ENCODE measurements around the gene KLRK1. TPM values are rescaled to one million over a fixed set of nuclear protein-coding genes. Genes with fewer than 3 reads are reported as not detected.
"Not testable (repeated sequence)": the region's sequence is repeated elsewhere in the genome, so short reads cannot be mapped to it uniquely, and the experiment has no call there.

Gene KLRK1
- total RNA-seq, 2 experiments from 2014 or later, result 0.29 to 0.33 TPM

DNA sequence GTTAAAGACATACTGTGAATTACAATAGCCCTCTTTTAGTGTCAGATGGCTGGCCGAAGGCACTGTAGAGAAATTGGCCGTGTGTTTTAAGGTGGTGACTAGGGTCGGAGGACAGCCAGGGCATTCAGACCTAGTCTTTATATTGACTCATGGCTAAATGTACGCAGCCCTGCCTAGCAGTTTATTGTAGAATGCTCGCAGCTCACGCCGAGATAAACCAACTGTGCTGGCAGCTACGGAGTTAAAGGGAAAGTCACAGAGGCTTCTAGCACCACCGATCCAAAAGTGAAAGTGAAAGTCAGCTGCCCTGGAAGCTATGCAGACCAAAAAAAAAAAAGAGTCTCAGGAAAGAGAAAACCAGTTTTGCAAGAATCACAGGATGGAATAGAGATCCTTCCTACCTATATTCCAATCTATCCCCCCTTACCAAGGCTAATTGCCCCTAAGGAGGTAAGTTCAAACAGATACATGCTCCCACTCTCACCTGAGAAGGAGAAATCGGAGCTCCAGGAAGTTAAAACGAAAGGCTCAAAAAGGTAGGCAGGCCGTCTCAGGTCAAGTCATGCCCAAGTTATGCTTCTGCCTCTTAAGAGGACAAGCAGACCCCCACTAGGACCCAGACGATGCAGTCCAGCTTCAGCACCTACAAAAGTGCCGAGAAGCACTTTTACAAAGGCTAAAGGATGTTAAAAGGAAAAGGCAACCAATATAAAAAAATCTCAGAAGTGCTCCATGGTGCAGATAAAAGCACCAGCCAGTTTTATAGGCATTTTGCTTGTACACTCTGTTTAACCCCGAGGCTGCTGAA lies 24.8 kb downstream of the KLRK1 start:
- no peak overlapping the region for H3K4me3 Mint-ChIP-seq
- ChIA-PET POLR2A (no interaction called here), CTCF (interaction anchor here (0.6 to 1.3 kb wide), 2 partner anchors 130 to 248 kb away, joined by 3 read pairs; no protein-coding TSS in a partner anchor)
- H3K27ac Mint-ChIP-seq, result no peak overlapping the region
- no peaks in the 10 kb centered on the region for H3K4me1 Mint-ChIP-seq (ENCODE audit: low read depth)
- H3K9me3 Mint-ChIP-seq, result peaks cover 4% of the 10 kb centered on the region
- H3K36me3 Mint-ChIP-seq, result peaks cover 4% of the 10 kb centered on the region
- intact Hi-C loops (cut with micrococcal nuclease), result loop anchor here (2.0 to 5.0 kb wide), 3 partner anchors 34 to 177 kb away; no protein-coding TSS in a partner anchor
- peak; percentile 64 for DNase-seq
- H3K27me3 Mint-ChIP-seq, result peaks cover 2% of the 10 kb centered on the region

DNA sequence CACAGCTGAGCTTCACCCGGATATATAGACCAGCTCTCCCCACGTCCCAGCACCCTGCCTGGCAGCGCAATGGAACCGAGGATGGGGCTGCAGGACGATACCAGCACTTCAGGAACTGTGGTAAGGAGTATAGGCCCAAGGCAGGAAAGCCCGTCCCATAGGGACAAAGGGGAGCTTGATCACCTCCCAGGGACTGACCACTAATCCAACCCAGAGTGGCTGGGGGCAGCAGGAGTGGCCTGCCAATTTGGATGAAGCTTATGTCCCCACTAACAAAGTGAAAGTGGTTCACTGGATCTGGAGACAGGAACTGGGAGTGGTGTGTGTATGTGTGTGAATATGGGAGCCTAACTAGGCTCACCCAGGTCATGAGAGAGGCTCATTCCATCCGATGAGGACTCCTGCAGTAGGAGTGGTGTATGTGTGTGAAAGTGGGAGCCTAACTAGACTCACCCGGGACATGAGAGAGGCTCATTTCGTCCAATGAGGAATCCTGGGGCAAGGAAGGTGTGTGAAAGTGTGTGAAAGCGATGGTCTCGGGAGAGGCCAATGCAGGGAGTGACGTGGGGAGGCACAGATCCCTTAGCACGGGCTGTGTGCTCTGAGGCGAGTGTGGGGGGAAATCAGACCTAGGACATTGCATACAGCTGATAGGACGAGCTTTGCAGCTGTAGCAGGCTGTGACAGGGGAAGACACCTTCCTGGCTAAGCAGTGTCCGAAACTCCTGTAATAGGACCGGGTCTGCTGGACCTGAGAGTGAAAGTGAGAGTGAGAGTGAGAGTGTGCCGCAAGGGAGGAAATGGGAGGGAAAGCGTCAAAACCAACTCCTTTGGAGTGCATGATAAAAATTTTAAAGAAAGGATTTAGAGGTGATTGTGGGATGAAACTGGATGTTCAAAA lies 25.7 kb downstream of the KLRK1 start:
- ChIA-PET POLR2A (interaction anchor here (0.6 kb wide), 1 partner anchor 10 kb away, joined by 3 read pairs; no protein-coding TSS in a partner anchor), CTCF (interaction anchor here (0.6 to 1.3 kb wide), 2 partner anchors 129 to 249 kb away, joined by 3 read pairs; no protein-coding TSS in a partner anchor)
- H3K4me3 Mint-ChIP-seq, result no peak overlapping the region
- peaks cover 2% of the 10 kb centered on the region for H3K27me3 Mint-ChIP-seq
- H3K27ac Mint-ChIP-seq, result no peak overlapping the region
- H3K36me3 Mint-ChIP-seq, result peaks cover 4% of the 10 kb centered on the region
- DNase-seq, result peak; percentile 42
- intact Hi-C loops (cut with micrococcal nuclease), result loop anchor here (2.0 to 5.0 kb wide), 3 partner anchors 33 to 178 kb away; no protein-coding TSS in a partner anchor
- peaks cover 4% of the 10 kb centered on the region for H3K9me3 Mint-ChIP-seq
- no peaks in the 10 kb centered on the region for H3K4me1 Mint-ChIP-seq (ENCODE audit: low read depth)

DNA sequence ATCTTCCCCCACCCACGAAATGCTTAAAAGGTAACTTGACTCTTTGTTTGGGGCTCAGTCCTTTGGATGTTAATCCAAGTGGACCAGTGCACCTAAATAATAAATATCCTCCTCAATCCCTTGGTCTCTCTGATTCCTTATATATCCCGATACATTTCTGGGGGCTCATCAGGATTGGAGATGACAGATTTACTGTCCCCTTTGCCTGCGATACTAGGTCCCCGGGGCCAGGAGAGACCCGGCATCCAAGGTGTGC lies 26.3 kb downstream of the KLRK1 start:
- Mint-ChIP-seq H3K4me3 (no peak overlapping the region), H3K9me3 (peaks cover 4% of the 10 kb centered on the region), H3K27me3 (no peaks in the 10 kb centered on the region), H3K4me1 (ENCODE audit: low read depth) (no peaks in the 10 kb centered on the region), H3K36me3 (peaks cover 4% of the 10 kb centered on the region), H3K27ac (no peak overlapping the region)
- ChIA-PET CTCF (no interaction called here), POLR2A (no interaction called here)
- DNase-seq, result no peak
- intact Hi-C loops (cut with micrococcal nuclease), result loop anchor here (5.0 kb wide), 1 partner anchor 179 kb away; no protein-coding TSS in a partner anchor

GRCh38 chr12:10362828-10363657 lies 26.8 kb downstream of the KLRK1 start:
- H3K27ac Mint-ChIP-seq, result no peak overlapping the region
- intact Hi-C loops (cut with micrococcal nuclease), result loop anchor here (5.0 kb wide), 1 partner anchor 179 kb away; no protein-coding TSS in a partner anchor
- no peaks in the 10 kb centered on the region for H3K27me3 Mint-ChIP-seq
- no peak overlapping the region for H3K4me3 Mint-ChIP-seq
- H3K4me1 Mint-ChIP-seq (ENCODE audit: low read depth), result no peaks in the 10 kb centered on the region
- ChIA-PET POLR2A (no interaction called here), CTCF (no interaction called here)
- H3K36me3 Mint-ChIP-seq, result peaks cover 2% of the 10 kb centered on the region
- peaks cover 2% of the 10 kb centered on the region for H3K9me3 Mint-ChIP-seq
- no peak for DNase-seq

GRCh38 chr12:10362325-10362724 lies 27.5 kb downstream of the KLRK1 start:
- DNase-seq, result no peak
- intact Hi-C loops (cut with micrococcal nuclease), result loop anchor here (5.0 kb wide), 1 partner anchor 180 kb away; no protein-coding TSS in a partner anchor
- ChIA-PET CTCF (no interaction called here), POLR2A (no interaction called here)
- no peaks in the 10 kb centered on the region for H3K27me3 Mint-ChIP-seq
- no peak overlapping the region for H3K27ac Mint-ChIP-seq
- H3K4me3 Mint-ChIP-seq, result no peak overlapping the region
- no peaks in the 10 kb centered on the region for H3K4me1 Mint-ChIP-seq (ENCODE audit: low read depth)
- no peaks in the 10 kb centered on the region for H3K9me3 Mint-ChIP-seq
- H3K36me3 Mint-ChIP-seq, result no peaks in the 10 kb centered on the region

GRCh38 chr12:10361622-10362021 lies 28.2 kb downstream of the KLRK1 start:
- CTCF ChIA-PET, result no interaction called here
- H3K27ac Mint-ChIP-seq, result no peak overlapping the region
- POLR2A ChIA-PET, result no interaction called here

GRCh38 chr12:10361084-10361483 lies 28.8 kb downstream of the KLRK1 start:
- CTCF ChIA-PET, result no interaction called here
- Mint-ChIP-seq H3K9me3 (no peaks in the 10 kb centered on the region), H3K4me1 (ENCODE audit: low read depth) (no peaks in the 10 kb centered on the region), H3K36me3 (no peaks in the 10 kb centered on the region), H3K27me3 (peaks cover 1% of the 10 kb centered on the region), H3K27ac (no peak overlapping the region), H3K4me3 (no peak overlapping the region)
- intact Hi-C loops (cut with micrococcal nuclease), result loop anchor here (5.0 kb wide), 1 partner anchor 181 kb away; no protein-coding TSS in a partner anchor
- POLR2A ChIA-PET, result no interaction called here
- DNase-seq, result no peak

More at GRCh38 chr12:10361622-10362021, 28.2 kb downstream of the KLRK1 start:
- H3K9me3 Mint-ChIP-seq, result no peaks in the 10 kb centered on the region
- no peak for DNase-seq
- H3K4me1 Mint-ChIP-seq (ENCODE audit: low read depth), result no peaks in the 10 kb centered on the region
- H3K27me3 Mint-ChIP-seq, result no peaks in the 10 kb centered on the region
- intact Hi-C loops (cut with micrococcal nuclease), result loop anchor here (5.0 kb wide), 1 partner anchor 181 kb away; no protein-coding TSS in a partner anchor
- no peak overlapping the region for H3K4me3 Mint-ChIP-seq
- H3K36me3 Mint-ChIP-seq, result no peaks in the 10 kb centered on the region

GRCh38 chr12:10358969-10359368 lies 30.9 kb downstream of the KLRK1 start:
- H3K4me1 Mint-ChIP-seq (ENCODE audit: low read depth), result no peaks in the 10 kb centered on the region
- CTCF ChIA-PET, result no interaction called here
- DNase-seq, result no peak
- intact Hi-C loops (cut with micrococcal nuclease), result no loop called here
- POLR2A ChIA-PET, result no interaction called here
- H3K4me3 Mint-ChIP-seq, result no peak overlapping the region
- H3K27ac Mint-ChIP-seq, result no peak overlapping the region
- no peaks in the 10 kb centered on the region for H3K36me3 Mint-ChIP-seq
- H3K27me3 Mint-ChIP-seq, result peaks cover 8% of the 10 kb centered on the region
- H3K9me3 Mint-ChIP-seq, result no peaks in the 10 kb centered on the region

DNA sequence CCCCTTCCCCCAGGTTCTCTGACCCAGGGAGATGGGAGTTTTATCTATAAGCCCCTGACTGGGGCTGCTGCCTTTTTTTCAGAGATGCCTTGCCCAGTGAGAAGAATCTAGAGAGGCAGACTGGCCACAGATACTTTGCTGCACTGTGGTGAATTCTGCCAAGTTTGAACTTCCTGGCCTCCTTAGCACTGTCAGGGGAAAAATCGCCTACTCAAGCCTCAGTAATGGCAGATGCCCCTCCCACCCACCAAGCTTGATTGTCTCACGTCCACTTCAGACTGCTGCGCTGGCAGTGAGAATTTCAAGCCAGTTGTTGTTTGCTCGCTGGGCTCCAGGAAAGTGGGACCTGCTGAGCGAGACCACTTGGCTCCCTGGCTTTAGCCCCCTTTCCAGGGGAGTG lies 31.7 kb downstream of the KLRK1 start:
- Mint-ChIP-seq H3K9me3 (no peaks in the 10 kb centered on the region), H3K27me3 (peaks cover 10% of the 10 kb centered on the region), H3K27ac (no peak overlapping the region), H3K36me3 (no peaks in the 10 kb centered on the region), H3K4me1 (ENCODE audit: low read depth) (no peaks in the 10 kb centered on the region), H3K4me3 (no peak overlapping the region)
- POLR2A ChIA-PET, result no interaction called here
- CTCF ChIA-PET, result no interaction called here
- intact Hi-C loops (cut with micrococcal nuclease), result no loop called here
- no peak for DNase-seq

DNA sequence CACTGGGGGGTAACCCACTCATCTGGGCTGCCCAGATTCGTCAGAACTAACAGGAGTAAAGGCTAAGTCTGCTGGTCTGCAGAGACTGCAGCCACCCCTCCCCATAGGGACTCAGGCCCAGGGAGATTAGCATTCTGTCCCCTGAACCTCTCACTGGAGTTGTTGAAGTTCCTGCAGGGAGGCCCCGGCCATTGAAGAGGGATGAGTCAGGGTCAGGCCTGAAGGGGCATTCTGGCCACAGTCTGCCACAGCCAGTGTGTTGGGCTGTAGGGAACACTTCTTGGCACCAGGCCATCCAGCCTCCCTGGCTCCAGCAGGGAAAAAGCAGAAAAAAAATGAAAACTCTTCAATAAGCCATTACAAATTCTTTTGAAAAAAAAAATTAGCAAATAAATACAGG lies 35.3 kb downstream of the KLRK1 start:
- intact Hi-C loops (cut with micrococcal nuclease), result no loop called here
- DNase-seq, result no peak
- H3K4me1 Mint-ChIP-seq (ENCODE audit: low read depth), result no peaks in the 10 kb centered on the region
- H3K27ac Mint-ChIP-seq, result no peak overlapping the region
- H3K36me3 Mint-ChIP-seq, result peaks cover 5% of the 10 kb centered on the region
- ChIA-PET CTCF (no interaction called here), POLR2A (no interaction called here)
- peaks cover 34% of the 10 kb centered on the region for H3K27me3 Mint-ChIP-seq
- H3K4me3 Mint-ChIP-seq, result no peak overlapping the region
- peaks cover 9% of the 10 kb centered on the region for H3K9me3 Mint-ChIP-seq

DNA sequence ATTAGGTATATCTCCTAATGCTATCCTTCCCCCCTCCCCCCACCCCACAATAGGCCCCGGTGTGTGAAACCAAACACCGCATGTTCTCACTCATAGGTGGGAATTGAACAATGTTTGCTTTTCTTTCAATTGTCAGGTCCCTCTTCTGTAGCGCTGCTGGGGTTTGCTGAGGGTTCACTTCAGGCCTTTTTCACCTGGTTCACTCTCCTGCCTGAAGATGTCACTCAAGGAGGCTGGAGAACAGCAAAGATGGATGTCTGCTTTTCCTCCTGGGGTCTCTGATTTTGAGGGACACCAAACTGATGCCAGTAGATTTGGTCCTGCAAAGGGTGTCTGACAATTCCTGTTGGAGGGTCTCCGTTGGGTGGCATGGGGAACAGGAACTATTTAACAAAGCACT lies 35.8 kb downstream of the KLRK1 start:
- Mint-ChIP-seq H3K36me3 (peaks cover 5% of the 10 kb centered on the region), H3K27me3 (peaks cover 34% of the 10 kb centered on the region), H3K4me3 (no peak overlapping the region), H3K9me3 (peaks cover 9% of the 10 kb centered on the region), H3K4me1 (ENCODE audit: low read depth) (no peaks in the 10 kb centered on the region), H3K27ac (no peak overlapping the region)
- CTCF ChIA-PET, result no interaction called here
- no peak for DNase-seq
- intact Hi-C loops (cut with micrococcal nuclease), result no loop called here
- POLR2A ChIA-PET, result no interaction called here

- H3K27me3 Mint-ChIP-seq, result peaks cover 34% of the 10 kb centered on the region
- H3K4me3 Mint-ChIP-seq; H3K27ac Mint-ChIP-seq; H3K4me1 Mint-ChIP-seq (ENCODE audit: low read depth); POLR2A ChIA-PET; intact Hi-C loops (cut with micrococcal nuclease); H3K9me3 Mint-ChIP-seq; CTCF ChIA-PET; DNase-seq; H3K36me3 Mint-ChIP-seq: not testable (repeated sequence)
Measured at GRCh38 chr12:10351457-10351856, 38.4 kb downstream of the KLRK1 start.
